IPS DF 6.9 (cell line): ENCODE measurements around the gene PHLDA1.
"Not testable (repeated sequence)": the region's sequence is repeated elsewhere in the genome, so short reads cannot be mapped to it uniquely, and the experiment has no call there.

Experiments used
- DNase-seq: peaks from one replicate; pipeline ENCODE4 v3.0.0-alpha.2; 2013; ENCODE audit warnings: low read depth, low spot score
- H3K27ac ChIP-seq: one replicate; pipeline ENCODE4 v1.5.1; 2013; ENCODE audit warnings: low read length, control low read depth
- H3K27me3 ChIP-seq: 2 replicates; pipeline ENCODE4 v1.6.1; 2013; ENCODE audit warnings: mild to moderate bottlenecking, low read length; ENCODE audit not compliant: control insufficient read depth, insufficient read depth
- H3K36me3 ChIP-seq: 2 replicates; pipeline ENCODE4 v1.6.1; 2013; ENCODE audit warnings: low read length; ENCODE audit not compliant: control insufficient read depth, insufficient read depth
- H3K4me1 ChIP-seq: 2 replicates; pipeline ENCODE4 v1.6.1; 2013; ENCODE audit warnings: low read length; ENCODE audit not compliant: control insufficient read depth, insufficient read depth
- H3K4me3 ChIP-seq: 2 replicates; pipeline ENCODE4 v1.5.1; 2013; ENCODE audit warnings: mild to moderate bottlenecking, low read length
- H3K9me3 ChIP-seq: 2 replicates; pipeline ENCODE4 v1.6.1; 2013; ENCODE audit warnings: low read length, inconsistent platforms; ENCODE audit not compliant: control insufficient read depth, insufficient read depth
- WGBS: extraction: QIAGEN DNeasy Blood & Tissue Kit; methylation state at CpG from one replicate; pipeline ENCODE4 v1.1.7; 2013; ENCODE audit warnings: mixed read lengths, missing lambda C conversion rate; ENCODE audit not compliant: insufficient read length, insufficient coverage; 5-methylcytosine and 5-hydroxymethylcytosine counted together

The PHLDA1 gene

GRCh38 chr12:75998292-75999063, 33.1 kb downstream of the PHLDA1 start:
- H3K4me3 ChIP-seq, result no peak overlapping the region
- no peaks in the 10 kb centered on the region for H3K27me3 ChIP-seq
- H3K36me3 ChIP-seq, result no peaks in the 10 kb centered on the region
- no peaks in the 10 kb centered on the region for H3K4me1 ChIP-seq
- no peak overlapping the region for H3K27ac ChIP-seq
- no peaks in the 10 kb centered on the region for H3K9me3 ChIP-seq
- WGBS, result no CpG with 5 or more reads among the region's 4 CpGs
- no peak for DNase-seq

GRCh38 chr12:75997658-75998057, 33.9 kb downstream of the PHLDA1 start:
- H3K27me3 ChIP-seq, result no peaks in the 10 kb centered on the region
- no peaks in the 10 kb centered on the region for H3K36me3 ChIP-seq
- H3K4me3 ChIP-seq, result no peak overlapping the region
- no peak for DNase-seq
- H3K27ac ChIP-seq, result no peak overlapping the region
- WGBS, result no CpG with 5 or more reads among the region's 3 CpGs
- H3K9me3 ChIP-seq, result no peaks in the 10 kb centered on the region
- no peaks in the 10 kb centered on the region for H3K4me1 ChIP-seq

DNA sequence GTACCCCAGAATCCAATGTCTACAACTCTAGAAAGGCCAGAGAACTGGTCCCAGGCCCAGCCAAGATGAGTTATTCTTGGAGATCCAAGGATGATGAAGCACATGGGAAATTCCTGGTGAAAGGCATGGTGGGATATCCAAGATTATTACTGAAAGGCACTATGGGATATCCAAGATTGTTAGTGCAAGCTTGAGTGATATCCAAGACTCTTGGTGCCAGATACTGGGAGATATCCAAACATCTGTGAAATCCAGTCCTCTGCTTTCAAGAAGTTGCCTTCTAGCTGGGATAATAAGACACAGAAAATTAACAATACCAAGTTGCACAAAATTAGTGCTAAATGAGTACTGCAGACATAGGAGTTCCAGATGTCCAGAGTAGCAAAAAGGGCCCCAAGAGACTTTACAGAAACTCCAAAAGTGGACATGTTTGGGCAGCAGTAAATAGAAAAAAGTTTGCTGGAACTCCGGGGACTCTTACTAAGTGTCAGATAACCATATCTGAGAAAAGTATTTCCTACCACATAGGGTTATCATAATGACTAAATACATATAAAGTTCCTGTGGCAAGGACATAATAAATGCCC, 34.6 kb downstream of the PHLDA1 start:
- H3K9me3 ChIP-seq, result no peaks in the 10 kb centered on the region

DNA sequence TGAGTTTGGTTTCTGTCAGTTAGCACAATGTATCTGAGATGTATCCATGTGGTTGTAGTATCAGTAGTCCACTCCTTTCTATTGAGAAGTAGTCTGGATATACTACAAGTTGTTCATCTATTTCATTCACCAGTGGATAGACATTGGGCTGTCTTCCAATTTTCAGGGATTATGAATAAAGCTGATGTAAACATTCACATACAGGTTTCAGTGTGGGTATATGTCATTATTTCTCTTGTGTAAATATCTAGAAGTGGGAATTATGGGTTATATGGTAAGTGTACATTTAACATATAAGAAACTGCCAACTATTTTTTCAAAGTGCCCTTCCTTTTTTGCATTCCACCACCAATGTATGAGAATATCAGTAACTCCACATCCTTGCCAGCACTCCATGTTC, 35.9 kb downstream of the PHLDA1 start:
- no peaks in the 10 kb centered on the region for H3K4me1 ChIP-seq
- H3K36me3 ChIP-seq, result no peaks in the 10 kb centered on the region
- H3K9me3 ChIP-seq, result no peaks in the 10 kb centered on the region
- DNase-seq, result no peak
- H3K27me3 ChIP-seq, result no peaks in the 10 kb centered on the region
- no peak overlapping the region for H3K4me3 ChIP-seq
- H3K27ac ChIP-seq, result no peak overlapping the region

More for the DNA sequence above, 34.6 kb downstream of the PHLDA1 start:
- no peak for DNase-seq
- H3K27ac ChIP-seq, result no peak overlapping the region
- no CpG with 5 or more reads among the region's 1 CpG for WGBS
- no peak overlapping the region for H3K4me3 ChIP-seq
- H3K27me3 ChIP-seq, result no peaks in the 10 kb centered on the region
- no peaks in the 10 kb centered on the region for H3K36me3 ChIP-seq
- no peaks in the 10 kb centered on the region for H3K4me1 ChIP-seq

DNA sequence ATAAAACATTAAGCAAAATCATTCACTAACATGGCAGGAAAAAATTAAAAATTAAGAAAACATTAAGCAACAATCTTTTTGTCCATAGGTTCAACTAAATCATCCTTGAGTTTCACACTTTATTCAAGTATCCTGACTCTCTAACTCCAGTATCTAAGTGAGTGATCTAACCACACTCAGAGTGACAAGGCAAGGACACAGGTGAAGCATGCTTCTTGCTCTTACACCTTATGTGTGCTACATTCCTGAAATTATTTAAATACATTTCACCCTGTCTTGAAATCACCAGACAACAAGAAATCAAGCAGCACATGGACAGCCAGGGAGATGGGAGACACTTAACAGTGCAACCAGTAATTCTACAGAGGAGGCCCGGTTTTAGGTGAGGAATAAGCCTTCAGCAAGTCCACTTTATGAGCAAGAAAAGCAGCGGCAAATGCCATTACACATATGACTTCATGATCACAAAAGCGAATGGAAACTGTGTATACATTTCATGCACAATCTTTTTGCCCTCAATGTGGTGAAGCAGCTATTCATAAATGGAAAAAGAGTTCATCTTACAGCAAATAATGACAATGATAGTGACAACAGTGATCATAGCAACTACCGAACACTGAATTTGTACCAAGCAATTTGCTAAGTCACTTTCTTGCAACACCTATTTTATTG, 37.4 kb downstream of the PHLDA1 start:
- no peak overlapping the region for H3K27ac ChIP-seq
- H3K4me3 ChIP-seq, result no peak overlapping the region
- H3K4me1 ChIP-seq, result no peaks in the 10 kb centered on the region
- H3K9me3 ChIP-seq, result no peaks in the 10 kb centered on the region
- WGBS, result no CpG with 5 or more reads among the region's 4 CpGs
- H3K36me3 ChIP-seq, result no peaks in the 10 kb centered on the region
- no peak for DNase-seq
- H3K27me3 ChIP-seq, result no peaks in the 10 kb centered on the region

DNA sequence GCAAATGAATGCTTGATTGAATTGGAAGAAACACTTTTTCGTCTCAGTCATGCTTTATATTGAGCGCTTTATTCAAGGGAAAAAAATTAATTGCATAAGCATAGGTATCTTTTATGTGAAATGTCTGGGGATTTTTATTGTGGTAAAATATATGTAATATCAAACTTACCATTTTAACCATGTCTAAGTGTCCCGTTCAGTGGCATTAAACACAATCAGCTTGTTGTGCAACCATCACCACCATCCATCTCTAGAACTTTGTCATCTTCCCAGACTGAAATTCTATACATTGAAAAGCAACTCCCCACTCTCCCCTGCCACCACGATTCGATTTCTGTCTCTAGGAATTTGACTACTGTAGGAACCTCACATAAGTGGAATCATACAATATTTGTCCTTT, 39.8 kb downstream of the PHLDA1 start:
- Histone ChIP-seq H3K9me3 (no peaks in the 10 kb centered on the region; the same call in 1 of the 2 replicates), H3K4me1 (no peaks in the 10 kb centered on the region), H3K36me3 (no peaks in the 10 kb centered on the region), H3K27me3 (no peaks in the 10 kb centered on the region), H3K4me3 (no peak overlapping the region), H3K27ac (no peak overlapping the region)
- no CpG with 5 or more reads among the region's 5 CpGs for WGBS
- DNase-seq, result no peak

GRCh38 chr12:75990189-75990912, 41.2 kb downstream of the PHLDA1 start:
- no peak overlapping the region for H3K27ac ChIP-seq
- no peaks in the 10 kb centered on the region for H3K4me1 ChIP-seq

DNA sequence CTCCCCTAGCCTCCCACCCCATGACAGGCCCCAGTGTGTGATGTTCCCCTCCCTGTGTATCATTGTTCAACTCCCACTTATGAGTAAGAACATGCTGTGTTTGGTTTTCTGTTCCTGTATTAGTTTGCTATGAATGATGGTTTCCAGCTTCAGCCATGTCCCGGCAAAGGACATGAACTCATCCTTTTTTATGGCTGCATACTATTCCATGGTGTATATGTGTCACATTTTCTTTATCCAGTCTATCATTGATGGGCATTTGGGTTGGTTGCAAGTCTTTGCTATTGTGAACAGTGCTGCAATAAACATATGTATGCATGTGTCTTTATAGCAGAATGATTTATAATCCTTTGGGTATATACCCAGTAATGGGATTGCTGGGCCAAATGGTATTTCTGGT, 43.9 kb downstream of the PHLDA1 start:
- H3K27ac ChIP-seq, H3K27me3 ChIP-seq, DNase-seq, H3K36me3 ChIP-seq, H3K4me1 ChIP-seq, H3K4me3 ChIP-seq, H3K9me3 ChIP-seq: not testable (repeated sequence)
- WGBS, result no CpG with 5 or more reads among the region's 1 CpG

More at GRCh38 chr12:75990189-75990912, 41.2 kb downstream of the PHLDA1 start:
- no peaks in the 10 kb centered on the region for H3K36me3 ChIP-seq
- H3K9me3 ChIP-seq, result no peaks in the 10 kb centered on the region; the same call in 1 of the 2 replicates
- no peak overlapping the region for H3K4me3 ChIP-seq
- WGBS, result no CpG with 5 or more reads among the region's 4 CpGs
- DNase-seq, result no peak
- H3K27me3 ChIP-seq, result no peaks in the 10 kb centered on the region

DNA sequence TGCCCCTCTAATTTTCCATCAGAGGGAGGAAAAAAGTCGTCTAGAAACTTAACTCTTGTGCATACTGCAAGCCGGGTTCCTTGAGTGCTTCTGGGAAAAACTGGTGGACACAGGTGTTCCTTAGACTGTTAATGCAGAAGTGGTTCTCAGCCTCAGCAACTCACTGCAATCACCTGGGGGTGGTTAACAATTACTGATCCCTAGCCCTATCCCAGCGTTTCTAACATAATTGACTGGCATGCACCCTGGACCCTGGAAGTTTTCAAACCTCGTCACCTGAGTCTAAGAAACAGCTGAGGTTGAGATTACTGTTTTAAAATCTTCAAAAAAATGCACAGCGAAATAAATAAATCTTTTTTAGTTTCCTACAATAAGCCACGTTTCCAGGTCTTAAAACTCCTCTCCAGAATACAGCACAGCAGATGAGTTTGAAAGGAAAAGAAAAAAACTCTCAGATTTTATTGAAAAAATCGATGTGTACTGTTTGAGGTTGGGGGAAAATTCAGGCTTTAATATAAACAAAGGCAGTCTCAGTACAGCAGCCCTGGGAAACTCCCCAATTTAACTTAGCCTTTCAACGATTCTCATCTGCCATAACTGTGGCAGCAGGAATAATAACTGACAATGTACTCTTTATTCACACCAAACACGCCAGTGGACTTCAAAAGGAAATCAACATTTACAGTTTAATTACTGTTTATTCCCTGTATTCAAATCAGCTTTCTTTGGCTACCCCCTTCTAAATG, 45.4 kb downstream of the PHLDA1 start:
- DNase-seq, result no peak
- Histone ChIP-seq H3K4me3 (no peak overlapping the region), H3K27ac (no peak overlapping the region), H3K9me3 (no peaks in the 10 kb centered on the region; the same call in 1 of the 2 replicates), H3K36me3 (no peaks in the 10 kb centered on the region), H3K4me1 (no peaks in the 10 kb centered on the region), H3K27me3 (no peaks in the 10 kb centered on the region)
- WGBS, result no CpG with 5 or more reads among the region's 9 CpGs

DNA sequence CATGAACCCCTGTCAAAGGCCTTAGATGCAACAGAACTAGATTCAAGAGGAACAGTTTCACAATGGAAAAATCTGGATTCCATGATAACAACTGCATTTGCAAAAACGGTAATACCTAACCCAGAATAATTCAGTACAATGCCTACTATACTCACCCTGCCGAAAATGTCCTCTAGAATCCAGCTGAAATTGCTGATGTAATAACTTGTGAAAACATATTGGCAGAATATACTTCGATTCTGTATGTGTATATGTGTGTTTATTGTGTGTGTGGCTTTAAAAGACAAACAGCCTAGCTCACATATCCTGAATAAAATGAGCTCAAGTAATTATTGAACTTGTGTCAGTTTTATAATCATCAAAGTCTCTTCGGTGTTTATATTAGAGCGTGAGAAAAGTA, 46.0 kb downstream of the PHLDA1 start:
- WGBS, result no CpG with 5 or more reads among the region's 5 CpGs
- no peaks in the 10 kb centered on the region for H3K36me3 ChIP-seq
- H3K4me1 ChIP-seq, result no peaks in the 10 kb centered on the region
- H3K4me3 ChIP-seq, result no peak overlapping the region
- H3K27ac ChIP-seq, result no peak overlapping the region
- no peaks in the 10 kb centered on the region for H3K27me3 ChIP-seq
- no peaks in the 10 kb centered on the region; the same call in 1 of the 2 replicates for H3K9me3 ChIP-seq
- no peak for DNase-seq
